CD14-positive monocyte (primary cell): Measurements from ENCODE around the gene FGD2. TPM values are rescaled to one million over a fixed set of nuclear protein-coding genes. Genes with fewer than 3 reads are reported as not detected.

Experiments used
- DNase-seq, 3 donors: peaks; one replicate each; pipeline ENCODE4 v3.0.0-alpha.2; 2011 to 2022
- H2AFZ ChIP-seq: 2 replicates; pipeline ENCODE4 v1.6.0; 2012; ENCODE audit warnings: mild to moderate bottlenecking, low read depth, low read length, inconsistent platforms; ENCODE audit not compliant: insufficient read depth, poor library complexity, severe bottlenecking
- H3K27ac ChIP-seq, 2 donors: 1 replicate in 1 of 2; 2 replicates in 1 of 2; pipeline ENCODE4 v1.5.1; 2012 to 2013; ENCODE audit warnings: low read length in 2 of 2, control low read depth in 1 of 2, inconsistent platforms in 1 of 2, low read depth in 1 of 2, mild to moderate bottlenecking in 1 of 2
- H3K27me3 ChIP-seq, 2 donors: one replicate each; pipeline versions ENCODE4 v1.6.0 to v1.6.1; 2011 to 2013; ENCODE audit warnings: low read length in 2 of 2; ENCODE audit not compliant: control insufficient read depth in 2 of 2, insufficient read depth in 2 of 2
- H3K36me3 ChIP-seq, 2 donors: replicated peaks in 1 of 2; 1 replicate in 1 of 2; 2 replicates in 1 of 2; pipeline versions ENCODE4 v1.5.1 to v1.6.1; 2012 to 2013; ENCODE audit warnings: low read length in 2 of 2, control low read depth in 1 of 2, inconsistent platforms in 1 of 2, mild to moderate bottlenecking in 1 of 2; ENCODE audit not compliant: insufficient read depth in 2 of 2, control insufficient read depth in 1 of 2
- H3K4me1 ChIP-seq, 2 donors: 1 replicate in 1 of 2; 2 replicates in 1 of 2; pipeline versions ENCODE4 v1.5.1 to v1.6.1; 2012 to 2013; ENCODE audit warnings: low read length in 2 of 2, control low read depth in 1 of 2, inconsistent platforms in 1 of 2, mild to moderate bottlenecking in 1 of 2, moderate library complexity in 1 of 2; ENCODE audit not compliant: insufficient read depth in 2 of 2, control insufficient read depth in 1 of 2
- H3K4me2 ChIP-seq: replicated peaks from 2 replicates; pipeline ENCODE3; 2012; ENCODE audit warnings: low read length, moderate library complexity, mild to moderate bottlenecking; ENCODE audit not compliant: poor library complexity, severe bottlenecking; ENCODE audit errors: extremely low read depth
- H3K4me3 ChIP-seq, 3 experiments: fragments of 200-600 bp in 1 of 3; sonication (generic) in 1 of 3; replicated peaks in 1 of 3; 1 replicate in 2 of 3; 2 replicates in 1 of 3; pipeline ENCODE4 v1.5.1; 2011 to 2013; ENCODE audit warnings: low read length in 3 of 3, mild to moderate bottlenecking in 3 of 3, control low read depth in 2 of 3, low read depth in 2 of 3, inconsistent platforms in 1 of 3, moderate library complexity in 1 of 3
- H3K79me2 ChIP-seq: 2 replicates; pipeline ENCODE4 v1.6.0; 2012; ENCODE audit warnings: mild to moderate bottlenecking, control low read depth, inconsistent platforms, low read length, moderate library complexity; ENCODE audit not compliant: insufficient read depth
- H3K9ac ChIP-seq: 2 replicates; pipeline ENCODE4 v1.6.0; 2017; ENCODE audit warnings: low read length, mild to moderate bottlenecking; ENCODE audit not compliant: insufficient read depth, poor library complexity, severe bottlenecking
- H3K9me3 ChIP-seq, 2 donors: replicated peaks in 1 of 2; 1 replicate in 1 of 2; 2 replicates in 1 of 2; pipeline versions ENCODE4 v1.5.1 to v1.6.1; 2012 to 2013; ENCODE audit warnings: low read length in 2 of 2, control low read depth in 1 of 2; ENCODE audit not compliant: control insufficient read depth in 1 of 2, insufficient read depth in 1 of 2
- H4K20me1 ChIP-seq: 2 replicates; pipeline ENCODE4 v1.6.0; 2012; ENCODE audit warnings: mild to moderate bottlenecking, low read length, control low read depth, moderate library complexity; ENCODE audit not compliant: insufficient read depth
- H3K27ac Mint-ChIP-seq, 7 donors: one replicate each; pipeline ENCODE4 v1.8.0; 2020; ENCODE audit warnings: mild to moderate bottlenecking in 7 of 7, mixed read lengths in 7 of 7, moderate library complexity in 6 of 7, inconsistent platforms in 2 of 7
- H3K27me3 Mint-ChIP-seq, 3 donors: one replicate each; pipeline ENCODE4 v1.8.0; 2021 to 2022; ENCODE audit warnings: low read depth in 3 of 3, mild to moderate bottlenecking in 3 of 3, mixed read lengths in 3 of 3, moderate library complexity in 3 of 3, inconsistent platforms in 1 of 3
- H3K36me3 Mint-ChIP-seq, 2 donors: one replicate each; pipeline ENCODE4 v1.8.0; 2020; ENCODE audit warnings: mixed read lengths in 2 of 2, inconsistent platforms in 1 of 2, mild to moderate bottlenecking in 1 of 2
- H3K4me1 Mint-ChIP-seq: one replicate; pipeline ENCODE4 v1.8.0; 2020; ENCODE audit warnings: mild to moderate bottlenecking, mixed read lengths
- H3K4me3 Mint-ChIP-seq, 2 donors: one replicate each; pipeline ENCODE4 v1.8.0; 2020; ENCODE audit warnings: mild to moderate bottlenecking in 2 of 2, mixed read lengths in 2 of 2, moderate library complexity in 1 of 2
- H3K9me3 Mint-ChIP-seq, 7 donors: one replicate each; pipeline ENCODE4 v1.8.0; 2020 to 2022; ENCODE audit warnings: mixed read lengths in 7 of 7, mild to moderate bottlenecking in 6 of 7, moderate library complexity in 6 of 7, inconsistent platforms in 2 of 7
- WGBS: methylation state at CpG from one replicate; pipeline ENCODE4 v1.1.5; 2013; ENCODE audit warnings: missing lambda C conversion rate; ENCODE audit not compliant: insufficient coverage; 5-methylcytosine and 5-hydroxymethylcytosine counted together
- intact Hi-C, 2 donors: fragments of 100-400 bp; cut with micrococcal nuclease; formaldehyde crosslinking; loops; one replicate each; pipeline versions ENCODE4 v1.15.0 to v1.15.1; 2023
- polyA plus RNA-seq, 3 donors: library from polyadenylated mRNA; depleted of rRNA in 1 of 3; unstranded in 2 of 3; stranded (reverse) in 1 of 3; fragments of 300-500 nt in 2 of 3; fragments of >200 nt in 1 of 3; fragmentation: Illumina TruSeq in 2 of 3; gene quantifications; 1 replicate in 2 of 3; 2 replicates in 1 of 3; pipeline ENCODE4 v1.2.3, GENCODE V29; 2012 to 2021
- TF ChIP-seq, protein P1 (sequence below): fragments of 200-600 bp; IDR thresholded peaks from one replicate; pipeline ENCODE4 v1.8.0; 2022; ENCODE audit warnings: antibody characterized with exemption, mild to moderate bottlenecking

FGD2 gene
- polyA plus RNA-seq, 3 donors = 25.3 to 356 (median 50.0) TPM

GRCh38 chr6:37036146-37036545, 30.7 kb downstream of the FGD2 start:
- no peak overlapping the region for H3K4me3 Mint-ChIP-seq
- H3K4me3 ChIP-seq = no peak overlapping the region
- no peak for DNase-seq
- peaks cover 14 to 28% of the 10 kb centered on the region in 2 donors for H3K4me1 ChIP-seq
- H3K27me3 Mint-ChIP-seq = peaks cover 0 to 4% (median 1%) of the 10 kb centered on the region in 3 donors
- H3K9me3 ChIP-seq = no peaks in the 10 kb centered on the region
- no peak overlapping the region for H3K27ac ChIP-seq
- no peak overlapping the region for H3K9ac ChIP-seq
- peaks cover 62 to 80% of the 10 kb centered on the region in 2 donors for H3K36me3 Mint-ChIP-seq
- no peaks in the 10 kb centered on the region for H3K79me2 ChIP-seq
- H3K36me3 ChIP-seq = peaks cover 47 to 75% of the 10 kb centered on the region in 2 donors
- TF ChIP-seq, protein P1, sequence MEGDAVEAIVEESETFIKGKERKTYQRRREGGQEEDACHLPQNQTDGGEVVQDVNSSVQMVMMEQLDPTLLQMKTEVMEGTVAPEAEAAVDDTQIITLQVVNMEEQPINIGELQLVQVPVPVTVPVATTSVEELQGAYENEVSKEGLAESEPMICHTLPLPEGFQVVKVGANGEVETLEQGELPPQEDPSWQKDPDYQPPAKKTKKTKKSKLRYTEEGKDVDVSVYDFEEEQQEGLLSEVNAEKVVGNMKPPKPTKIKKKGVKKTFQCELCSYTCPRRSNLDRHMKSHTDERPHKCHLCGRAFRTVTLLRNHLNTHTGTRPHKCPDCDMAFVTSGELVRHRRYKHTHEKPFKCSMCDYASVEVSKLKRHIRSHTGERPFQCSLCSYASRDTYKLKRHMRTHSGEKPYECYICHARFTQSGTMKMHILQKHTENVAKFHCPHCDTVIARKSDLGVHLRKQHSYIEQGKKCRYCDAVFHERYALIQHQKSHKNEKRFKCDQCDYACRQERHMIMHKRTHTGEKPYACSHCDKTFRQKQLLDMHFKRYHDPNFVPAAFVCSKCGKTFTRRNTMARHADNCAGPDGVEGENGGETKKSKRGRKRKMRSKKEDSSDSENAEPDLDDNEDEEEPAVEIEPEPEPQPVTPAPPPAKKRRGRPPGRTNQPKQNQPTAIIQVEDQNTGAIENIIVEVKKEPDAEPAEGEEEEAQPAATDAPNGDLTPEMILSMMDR = no peak
- no peak overlapping the region for H2AFZ ChIP-seq
- intact Hi-C loops = no loop called here
- H3K27ac Mint-ChIP-seq = peak overlapping the region in 4 of 7 donors; percentile 15 to 40 (median 23)
- no peak overlapping the region for H3K4me2 ChIP-seq
- 74% methylated on average over 8 of the region's 12 CpGs for WGBS
- peaks cover 0 to 7% (median 1%) of the 10 kb centered on the region in 7 donors for H3K9me3 Mint-ChIP-seq
- no peaks in the 10 kb centered on the region for H3K27me3 ChIP-seq
- H3K4me1 Mint-ChIP-seq = peaks cover 35% of the 10 kb centered on the region
- peaks cover 17% of the 10 kb centered on the region for H4K20me1 ChIP-seq

GRCh38 chr6:37038292-37039198, 33.1 kb downstream of the FGD2 start:
- Mint-ChIP-seq H3K27ac (peak overlapping the region; percentile 27 to 84 (median 66)), H3K4me1 (peaks cover 31% of the 10 kb centered on the region), H3K9me3 (peaks cover 0 to 7% (median 1%) of the 10 kb centered on the region in 7 donors), H3K36me3 (peaks cover 42 to 56% of the 10 kb centered on the region in 2 donors), H3K4me3 (no peak overlapping the region), H3K27me3 (peaks cover 0 to 4% (median under 1%) of the 10 kb centered on the region in 3 donors)
- DNase-seq = no peak
- Histone ChIP-seq H4K20me1 (peaks cover 4% of the 10 kb centered on the region), H3K9ac (no peak overlapping the region), H3K79me2 (no peaks in the 10 kb centered on the region), H3K36me3 (peaks cover 23 to 58% of the 10 kb centered on the region in 2 donors), H3K9me3 (no peaks in the 10 kb centered on the region), H3K27ac (no peak overlapping the region), H3K4me2 (no peak overlapping the region), H2AFZ (no peak overlapping the region), H3K4me1 (peaks cover 14 to 25% of the 10 kb centered on the region in 2 donors), H3K4me3 (no peak overlapping the region), H3K27me3 (no peaks in the 10 kb centered on the region)
- intact Hi-C loops = no loop called here
- TF ChIP-seq, protein P1 = no peak
- WGBS = 92% methylated on average over 5 of the region's 13 CpGs
